NCI-H446 (cell line): ENCODE data around the gene KCNIP3.

Experiments
- DNase-seq, 2 experiments: peaks; one replicate each; lab custom pipeline; 2025; lab: John Stamatoyannopoulos, UW

The KCNIP3 gene

DNA sequence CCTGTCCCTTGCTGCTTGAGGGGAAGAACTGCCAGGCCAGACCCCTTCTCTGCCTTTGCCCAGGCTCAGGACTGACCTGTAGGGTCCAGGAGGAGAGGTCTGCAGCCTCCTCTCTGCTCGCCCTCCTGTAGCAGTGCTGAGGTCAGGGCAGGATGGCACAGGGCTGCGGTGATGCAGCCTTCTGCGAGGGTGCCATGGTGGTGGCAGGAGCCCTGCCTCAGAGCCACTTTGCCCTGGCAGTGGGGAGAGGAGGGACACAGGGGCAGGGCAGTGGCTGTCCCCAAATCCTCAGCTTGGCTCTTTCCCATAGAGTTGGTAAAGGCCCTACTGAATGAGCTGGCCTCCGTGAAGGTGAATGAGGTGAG is 22.0 kb upstream of the KCNIP3 start:
- no peak for DNase-seq

DNA sequence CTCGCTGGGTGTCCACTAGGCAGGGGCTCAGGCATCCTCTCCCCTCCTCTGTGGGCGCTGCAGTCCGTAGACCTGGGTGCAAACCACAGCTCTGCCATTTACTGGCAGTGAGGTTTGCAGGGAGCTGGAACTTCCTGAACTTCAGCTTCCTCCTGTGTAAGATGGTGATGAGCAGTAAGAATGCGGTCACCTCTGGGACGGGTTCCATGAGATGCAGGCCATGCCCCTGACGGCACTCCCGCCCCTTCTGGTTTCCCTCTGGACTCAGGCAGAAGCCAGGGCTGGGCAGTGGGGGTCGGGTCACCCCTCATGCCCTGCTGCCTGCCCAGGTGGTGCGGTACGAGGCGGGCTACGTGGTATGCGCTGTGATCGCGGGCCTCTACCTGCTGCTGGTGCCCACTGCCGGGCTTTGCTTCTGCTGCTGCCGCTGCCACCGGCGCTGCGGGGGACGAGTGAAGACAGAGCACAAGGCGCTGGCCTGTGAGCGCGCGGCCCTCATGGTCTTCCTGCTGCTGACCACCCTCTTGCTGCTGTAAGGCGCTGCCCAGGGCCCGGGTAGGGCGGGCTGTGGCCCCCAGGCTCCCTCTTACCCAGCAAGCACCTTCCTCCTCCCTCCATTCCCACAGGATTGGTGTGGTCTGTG is 21.4 kb upstream of the KCNIP3 start:
- DNase-seq = no peak

- DNase-seq = no peak
Measured at GRCh38 chr2:95276244-95276887, 20.8 kb upstream of the KCNIP3 start.

- no peak for DNase-seq
Measured at GRCh38 chr2:95276888-95277245, 20.3 kb upstream of the KCNIP3 start.

GRCh38 chr2:95277246-95277906 is 19.8 kb upstream of the KCNIP3 start:
- DNase-seq = no peak

DNA sequence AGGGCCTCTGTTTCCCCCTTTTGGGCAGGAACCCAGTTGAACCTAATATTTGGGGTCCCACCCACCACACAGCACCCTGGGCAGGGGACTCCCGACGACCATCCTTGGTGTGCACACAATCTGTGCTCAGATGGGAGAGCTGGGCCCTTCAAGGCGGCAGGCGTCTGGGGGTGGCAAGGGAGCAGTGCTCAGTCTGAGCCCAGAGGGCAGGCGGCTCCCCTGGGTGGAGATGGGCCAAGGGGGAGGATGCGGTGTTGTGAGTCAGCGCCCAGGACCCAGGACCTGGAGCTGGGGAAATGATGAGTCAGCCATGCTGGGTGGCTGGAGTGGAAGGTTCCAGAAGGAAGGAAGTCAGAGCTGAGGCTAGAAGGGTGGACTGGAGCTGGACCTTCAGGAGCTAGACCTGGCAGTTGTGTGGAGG is 19.1 kb upstream of the KCNIP3 start:
- DNase-seq = no peak

DNA sequence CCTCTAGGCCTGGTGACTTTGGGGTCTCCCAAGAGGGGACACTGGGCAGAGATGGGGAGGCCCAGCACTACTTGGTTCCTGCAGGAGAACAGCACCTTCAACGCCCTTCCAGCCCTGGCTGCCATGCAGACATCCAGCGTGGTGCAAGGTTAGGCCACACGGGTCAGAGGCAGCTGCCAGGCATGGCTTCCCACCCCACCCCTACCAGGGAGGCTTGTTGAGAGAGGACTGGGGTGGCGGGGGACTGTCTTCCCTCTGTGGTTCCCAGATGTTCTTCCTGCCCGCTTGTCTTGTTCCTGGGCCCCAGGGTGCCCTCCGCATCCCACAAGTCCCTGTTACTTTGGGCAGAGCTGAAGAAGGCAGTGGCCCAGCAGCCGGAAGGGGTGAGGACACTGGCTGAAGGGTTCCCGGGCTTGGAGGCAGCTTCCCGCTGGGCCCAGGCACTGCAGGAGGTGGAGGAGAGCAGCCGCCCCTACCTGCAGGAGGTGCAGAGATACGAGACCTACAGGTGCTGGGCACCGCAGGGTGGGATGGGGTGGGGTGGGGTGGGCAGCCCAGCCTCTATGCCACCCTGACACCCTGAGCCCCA is 18.4 kb upstream of the KCNIP3 start:
- DNase-seq = no peak

DNA sequence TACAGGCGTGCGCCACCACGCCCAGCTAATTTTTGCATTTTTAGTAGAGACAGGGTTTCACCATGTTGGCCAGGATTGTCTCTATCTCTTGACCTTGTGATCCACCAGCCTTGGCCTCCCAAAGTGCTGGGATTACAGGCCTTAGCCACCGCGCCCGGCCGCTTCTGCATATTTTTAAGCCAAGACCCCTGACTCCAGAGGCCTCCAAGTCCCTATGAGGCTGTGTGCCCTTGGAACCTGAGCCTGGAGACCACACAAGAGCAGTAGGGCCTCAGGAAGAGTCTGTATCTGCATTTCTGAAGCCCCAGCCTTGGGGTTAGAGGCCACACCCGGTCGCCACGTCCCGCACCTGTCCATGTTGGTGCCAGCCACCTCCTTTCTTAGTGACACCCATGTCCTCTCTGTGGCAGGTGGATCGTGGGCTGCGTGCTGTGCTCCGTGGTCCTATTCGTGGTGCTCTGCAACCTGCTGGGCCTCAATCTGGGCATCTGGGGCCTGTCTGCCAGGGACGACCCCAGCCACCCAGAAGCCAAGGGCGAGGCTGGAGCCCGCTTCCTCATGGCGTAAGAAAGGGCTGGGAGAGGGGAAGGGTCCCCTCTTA is 17.6 kb upstream of the KCNIP3 start:
- DNase-seq = no peak

DNA sequence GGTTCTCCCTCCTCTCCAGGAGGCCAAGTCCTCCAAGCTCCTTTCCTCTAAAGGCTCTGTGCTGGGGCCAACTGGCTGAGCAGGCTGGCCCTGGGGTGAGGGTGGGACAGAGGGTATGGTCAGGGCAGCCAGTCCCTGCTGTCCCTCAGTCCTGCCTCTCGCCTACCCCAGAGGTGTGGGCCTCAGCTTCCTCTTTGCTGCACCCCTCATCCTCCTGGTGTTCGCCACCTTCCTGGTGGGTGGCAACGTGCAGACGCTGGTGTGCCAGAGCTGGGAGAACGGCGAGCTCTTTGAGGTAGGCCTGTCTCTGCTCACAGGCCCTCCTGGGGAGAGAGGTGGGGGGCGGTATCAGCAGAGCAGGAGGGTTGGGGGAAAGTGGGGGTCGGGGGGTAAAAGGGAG is 16.1 kb upstream of the KCNIP3 start:
- DNase-seq = no peak

DNA sequence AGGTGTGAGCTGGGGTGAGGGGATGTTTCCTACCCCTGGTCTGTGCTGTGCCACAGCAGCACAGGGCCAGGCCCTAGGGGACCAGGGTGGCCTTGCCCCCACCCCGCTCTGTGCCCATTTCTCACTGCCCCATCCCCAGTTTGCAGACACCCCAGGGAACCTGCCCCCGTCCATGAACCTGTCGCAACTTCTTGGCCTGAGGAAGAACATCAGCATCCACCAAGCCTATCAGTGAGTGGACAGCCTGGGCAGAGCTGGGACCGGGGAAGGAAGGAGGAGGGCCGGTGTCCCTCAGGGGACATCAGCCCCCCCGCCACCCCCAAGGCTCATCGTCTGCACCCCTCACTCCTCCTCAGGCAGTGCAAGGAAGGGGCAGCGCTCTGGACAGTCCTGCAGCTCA is 15.4 kb upstream of the KCNIP3 start:
- no peak for DNase-seq

- no peak for DNase-seq
Measured at GRCh38 chr2:95282458-95282857, 14.7 kb upstream of the KCNIP3 start.

- DNase-seq = no peak
Measured at GRCh38 chr2:95283562-95283961, 13.6 kb upstream of the KCNIP3 start.

GRCh38 chr2:95284886-95285541 is 12.1 kb upstream of the KCNIP3 start:
- DNase-seq = no peak

DNA sequence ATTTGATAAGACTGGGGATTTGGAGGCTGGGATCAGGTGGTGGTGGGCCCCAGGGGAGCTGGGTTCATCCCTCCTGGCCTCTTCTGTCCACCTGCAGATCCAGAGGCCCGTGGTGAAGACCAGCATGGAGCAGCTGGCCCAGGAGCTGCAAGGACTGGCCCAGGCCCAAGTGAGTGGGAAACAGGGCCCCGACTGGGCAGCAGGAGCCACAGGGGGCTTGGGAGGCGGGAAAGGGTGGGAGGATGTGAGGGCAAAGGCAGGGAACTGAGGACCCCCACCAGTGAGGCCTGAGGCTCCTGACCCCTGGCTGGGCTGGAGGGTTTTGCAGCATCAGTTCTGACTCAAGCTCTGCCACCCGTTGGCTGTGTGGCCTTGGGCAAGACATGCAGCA is 11.6 kb upstream of the KCNIP3 start:
- DNase-seq = no peak

DNA sequence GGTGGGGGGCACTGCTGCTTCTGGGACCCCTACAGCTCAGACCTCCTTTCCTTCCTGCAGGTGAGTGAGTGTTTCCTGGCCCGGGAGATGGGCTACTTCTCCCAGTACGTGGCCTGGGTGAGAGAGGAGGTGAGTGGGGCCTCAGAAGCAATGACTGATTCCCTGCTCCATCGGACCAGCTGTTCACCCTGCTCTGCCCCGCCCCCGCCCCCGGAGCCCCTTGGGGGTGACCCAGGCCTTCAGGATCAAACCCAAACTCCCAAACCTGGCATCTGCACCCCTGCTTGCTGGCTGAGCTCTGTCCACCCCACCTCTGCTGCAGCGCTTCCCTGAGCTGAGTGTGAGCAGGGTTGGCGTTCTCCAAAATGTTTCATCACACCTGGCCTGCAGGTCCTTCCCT is 9.8 kb upstream of the KCNIP3 start:
- no peak for DNase-seq

- no peak for DNase-seq
Measured at GRCh38 chr2:95287806-95288205, 9.3 kb upstream of the KCNIP3 start.

GRCh38 chr2:95289253-95289652 is 7.9 kb upstream of the KCNIP3 start:
- DNase-seq = no peak

DNA sequence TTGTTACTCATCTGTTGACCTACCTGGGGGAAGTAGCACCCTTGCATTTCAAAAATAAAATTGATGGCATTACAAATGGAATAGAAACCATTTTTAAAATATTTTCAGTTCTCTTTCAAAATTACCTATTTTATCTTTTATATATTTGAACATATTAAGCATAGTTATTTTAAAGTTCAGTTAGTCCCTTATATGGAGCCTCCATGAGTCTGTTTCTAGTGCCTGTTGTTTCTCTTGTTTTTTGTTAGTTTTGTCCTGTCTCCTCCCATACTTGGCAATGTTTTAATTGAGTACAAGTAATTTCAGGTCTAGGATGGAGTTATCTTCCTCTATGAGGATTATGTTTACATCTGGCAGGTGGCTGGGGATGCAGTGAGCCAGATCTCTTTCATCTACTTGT is 5.9 kb upstream of the KCNIP3 start:
- DNase-seq = no peak

DNA sequence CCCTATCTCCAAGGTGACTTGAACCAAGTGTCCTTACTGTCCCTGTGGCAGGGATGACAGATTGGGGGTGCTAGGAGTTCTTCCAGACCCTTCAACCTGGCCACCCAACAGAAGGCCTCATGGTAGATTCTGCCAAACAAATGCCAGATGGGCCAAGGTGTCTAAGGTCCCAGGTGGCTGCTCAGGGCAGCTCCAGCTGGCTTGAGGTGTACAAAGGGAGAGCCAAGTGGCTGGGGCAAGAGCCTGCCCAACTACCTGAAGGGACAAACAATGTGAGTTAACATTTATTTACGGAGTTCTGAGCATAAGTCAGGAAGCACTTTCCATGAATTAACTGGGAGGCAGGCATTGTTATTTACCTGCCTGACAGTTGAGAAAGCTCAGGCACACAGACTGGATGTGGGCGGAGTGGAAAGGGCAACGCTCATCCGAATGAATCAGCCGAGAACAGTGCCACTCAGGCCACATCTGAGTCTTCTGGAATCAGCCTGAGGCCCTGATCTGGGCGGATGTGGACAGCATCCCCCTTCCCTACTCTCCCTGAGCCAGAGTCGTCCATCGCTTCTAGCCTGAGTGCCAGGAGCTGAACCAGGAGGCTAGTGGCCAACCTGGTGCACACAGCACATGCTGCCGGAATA is 4.4 kb upstream of the KCNIP3 start:
- DNase-seq = no peak

DNA sequence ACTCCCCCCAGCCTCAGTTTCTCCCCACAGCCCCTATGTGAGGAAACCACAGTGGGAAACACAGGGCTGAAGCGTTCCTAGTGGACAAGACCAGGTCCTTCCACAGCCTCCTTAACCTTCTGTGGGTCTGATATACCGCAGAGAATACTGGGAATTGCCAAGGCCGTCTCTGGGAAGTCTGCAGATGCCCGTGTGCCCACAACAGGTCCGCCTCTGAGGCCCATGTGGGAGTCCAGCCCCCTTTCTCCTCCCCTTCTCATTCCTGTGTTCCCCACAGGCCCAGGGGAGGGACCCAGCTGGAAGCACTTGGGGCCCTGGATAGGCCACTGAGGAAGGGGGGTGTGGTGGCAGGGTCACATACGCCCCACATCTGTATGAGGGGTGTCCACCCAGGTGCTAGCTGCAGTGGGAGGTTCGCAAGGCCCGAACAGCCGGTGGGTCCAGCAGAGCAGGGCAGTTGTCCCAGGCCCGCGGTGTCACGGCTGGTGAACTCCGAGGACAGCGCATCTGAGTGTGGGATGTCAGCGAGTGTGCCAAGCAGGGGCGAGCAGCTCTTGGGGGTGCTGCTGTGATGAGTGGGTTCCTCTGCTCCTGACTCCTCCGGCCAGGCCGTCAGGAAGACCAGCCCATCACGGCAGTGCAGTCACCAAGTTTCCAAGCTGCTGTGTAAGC is 2.4 kb upstream of the KCNIP3 start:
- DNase-seq = no peak

DNA sequence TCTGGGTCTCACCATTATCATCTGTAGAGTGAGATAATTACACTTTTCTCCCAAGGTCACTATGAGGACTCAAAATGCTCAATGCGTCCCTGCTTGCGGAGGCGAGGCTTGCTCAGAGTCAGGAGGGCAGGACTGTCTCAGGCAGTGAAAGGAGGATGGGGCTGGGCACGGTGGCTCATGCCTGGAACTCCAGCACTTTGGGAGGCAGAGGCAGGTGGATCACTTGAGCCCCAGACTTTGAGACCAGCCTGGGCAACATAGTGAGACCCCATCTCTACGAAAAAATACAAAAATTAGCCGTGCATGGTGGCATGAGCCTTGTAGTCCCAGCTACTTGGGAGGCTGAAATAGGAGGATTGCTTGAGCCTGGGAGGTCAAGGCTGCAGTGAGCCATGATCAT is 1.8 kb upstream of the KCNIP3 start:
- DNase-seq = no peak
